ENCODE measurements around the gene ZFHX3. TPM values are rescaled to one million over a fixed set of nuclear protein-coding genes. Genes with fewer than 3 reads are reported as not detected.

Gene ZFHX3
- total and polyA plus RNA-seq, 2 experiments from 2014 or later, result 2.8 to 3.9 TPM

DNA sequence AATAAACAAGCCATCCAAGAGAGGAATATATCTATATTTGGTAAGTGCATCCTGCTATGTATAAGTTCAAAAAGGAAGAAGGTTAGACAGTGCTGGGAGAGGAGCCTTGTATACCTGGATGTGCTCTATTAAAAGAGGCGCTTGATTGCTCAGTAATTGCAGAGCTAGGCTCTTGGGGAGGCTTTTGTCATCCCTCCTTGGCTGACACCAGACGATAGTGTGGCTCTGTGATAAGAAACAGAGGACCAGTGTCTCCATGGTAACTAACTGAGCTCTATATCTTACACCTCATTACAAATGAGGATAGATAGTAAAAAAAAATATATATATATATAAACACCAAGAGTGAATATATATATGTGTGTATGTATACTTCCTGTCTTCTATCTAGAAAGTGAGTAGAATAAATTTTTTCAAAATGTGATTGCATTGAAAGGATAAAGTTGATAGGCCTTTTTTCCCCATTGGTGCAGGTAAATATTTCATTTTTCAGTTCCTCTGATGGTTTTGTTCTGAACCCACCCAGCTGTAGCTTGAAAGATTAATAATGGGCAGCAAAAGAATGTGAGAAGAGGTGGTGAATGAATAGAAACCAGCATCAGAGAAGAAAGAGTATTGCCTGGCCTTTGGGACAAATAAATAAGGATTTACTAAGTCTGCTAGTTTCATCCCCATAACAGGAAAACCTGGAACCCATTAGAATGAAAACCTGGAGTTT, 303.7 kb downstream of the ZFHX3 start:
- H3K79me2 ChIP-seq (ENCODE audit: insufficient read depth), result no peaks in the 10 kb centered on the region
- no peaks in the 10 kb centered on the region for H3F3A ChIP-seq (ENCODE audit: insufficient read depth)
- in situ Hi-C loops (cut with MboI), result no loop called here
- no peak for DNase-seq
- H3K9me3 ChIP-seq (ENCODE audit: low read depth), result no peaks in the 10 kb centered on the region
- TF ChIP-seq EZH2phosphoT487 (IDR thresholded peaks at IDR 0.05; ENCODE audit: insufficient read depth, low read depth) (no peak), EZH2 (IDR thresholded peaks at IDR 0.05; ENCODE audit: insufficient read depth, poor library complexity, severe bottlenecking) (no peak)
- no peaks in the 10 kb centered on the region for H3K36me3 ChIP-seq (ENCODE audit: low read depth)
- no peak overlapping the region for H3K4me2 ChIP-seq (ENCODE audit: unreplicated experiment)
- no peak overlapping the region for H3K4me3 ChIP-seq
- WGBS, 2 experiments (ENCODE audit: low coverage in 1 of 2, low lambda C conversion rate in 2 of 2, missing lambda C conversion rate in 2 of 2), result 83 to 90% methylated on average over 2 of the region's 2 CpGs
- no peaks in the 10 kb centered on the region for H4K20me1 ChIP-seq (ENCODE audit: insufficient read depth)
- H3K27me3 ChIP-seq (replicated peaks; ENCODE audit: insufficient read depth), result no peaks in the 10 kb centered on the region
- H3K9ac ChIP-seq, result no peak overlapping the region
- no peak overlapping the region for H3K27ac ChIP-seq
- H3K9me2 ChIP-seq (ENCODE audit: insufficient read depth), result no peaks in the 10 kb centered on the region
- H2AFZ ChIP-seq, result no peak overlapping the region
- peaks cover 13% of the 10 kb centered on the region for H3K4me1 ChIP-seq (ENCODE audit: insufficient read depth)

DNA sequence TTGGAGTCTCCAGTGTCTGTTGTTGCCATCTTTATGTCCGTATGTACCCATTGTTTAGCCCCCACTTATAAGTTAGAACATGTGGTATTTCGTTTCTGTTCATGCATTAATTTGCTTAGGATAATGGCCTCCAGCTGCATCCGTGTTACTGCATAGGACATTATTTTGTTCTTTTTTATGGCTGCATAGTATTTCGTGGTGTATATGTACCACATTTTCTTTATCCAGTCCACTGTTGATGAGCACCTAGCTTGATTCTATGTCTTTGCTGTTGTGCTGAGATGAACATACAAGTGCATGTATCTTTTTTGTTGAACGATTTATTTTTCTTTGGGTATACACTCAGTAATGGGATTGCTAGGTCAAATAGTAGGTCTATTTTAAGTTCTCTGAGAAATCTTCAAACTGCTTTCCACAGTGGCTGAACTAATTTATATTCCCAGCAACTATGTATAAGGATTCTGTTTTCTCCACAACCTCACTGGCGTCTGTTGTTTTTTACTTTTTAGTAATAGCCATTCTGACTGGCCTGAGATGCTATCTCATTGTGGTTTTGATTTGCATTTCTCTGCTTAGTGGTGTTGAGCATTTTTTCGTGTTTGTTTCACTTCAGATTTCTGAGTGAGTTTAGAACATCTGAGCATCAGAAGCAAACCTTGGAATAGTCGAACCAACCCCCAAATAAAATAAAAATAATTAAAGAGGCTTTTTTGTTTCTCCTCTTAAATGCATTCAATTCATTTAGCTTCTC, 304.7 kb downstream of the ZFHX3 start:
- 80 to 83% methylated on average over 8 of the region's 8 CpGs for WGBS, 2 experiments (ENCODE audit: low coverage in 1 of 2, low lambda C conversion rate in 2 of 2, missing lambda C conversion rate in 2 of 2)
- no peak overlapping the region for H2AFZ ChIP-seq
- no peak overlapping the region for H3K4me2 ChIP-seq (ENCODE audit: unreplicated experiment)
- H4K20me1 ChIP-seq (ENCODE audit: insufficient read depth), result no peaks in the 10 kb centered on the region
- no peaks in the 10 kb centered on the region for H3K27me3 ChIP-seq (replicated peaks; ENCODE audit: insufficient read depth)
- peaks cover 14% of the 10 kb centered on the region for H3K4me1 ChIP-seq (ENCODE audit: insufficient read depth)
- H3K9me3 ChIP-seq (ENCODE audit: low read depth), result no peaks in the 10 kb centered on the region
- no peaks in the 10 kb centered on the region for H3K9me2 ChIP-seq (ENCODE audit: insufficient read depth)
- H3K9ac ChIP-seq, result no peak overlapping the region
- TF ChIP-seq EZH2 (IDR thresholded peaks at IDR 0.05; ENCODE audit: insufficient read depth, poor library complexity, severe bottlenecking) (no peak), EZH2phosphoT487 (IDR thresholded peaks at IDR 0.05; ENCODE audit: insufficient read depth, low read depth) (no peak)
- in situ Hi-C loops (cut with MboI), result no loop called here
- DNase-seq, result no peak
- no peaks in the 10 kb centered on the region for H3K79me2 ChIP-seq (ENCODE audit: insufficient read depth)
- no peak overlapping the region for H3K4me3 ChIP-seq
- H3F3A ChIP-seq (ENCODE audit: insufficient read depth), result no peaks in the 10 kb centered on the region
- no peaks in the 10 kb centered on the region for H3K36me3 ChIP-seq (ENCODE audit: low read depth)
- no peak overlapping the region for H3K27ac ChIP-seq

DNA sequence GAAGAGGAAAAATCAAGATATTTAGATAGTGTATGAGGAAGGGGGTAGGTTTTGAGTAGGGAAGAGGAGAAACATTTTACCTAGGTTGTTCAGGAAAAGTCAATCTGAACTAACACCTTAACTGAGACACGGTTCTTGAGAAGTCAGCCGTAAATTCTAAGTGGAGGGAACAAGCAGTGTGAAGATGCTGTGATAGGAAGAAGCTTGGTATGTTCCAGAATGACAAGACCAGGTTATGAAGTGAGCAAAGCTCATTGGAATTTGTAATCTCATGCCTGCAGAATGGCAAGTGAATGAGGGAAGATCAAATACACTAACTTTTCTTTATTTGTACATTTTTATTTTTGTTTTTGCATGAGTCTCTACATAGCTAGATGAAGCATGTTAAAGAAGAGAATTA, 307.6 kb downstream of the ZFHX3 start:
- WGBS, 2 experiments (ENCODE audit: low coverage in 1 of 2, low lambda C conversion rate in 2 of 2, missing lambda C conversion rate in 2 of 2), result 74 to 75% methylated on average over 2 of the region's 2 CpGs
- H3K27ac ChIP-seq, result no peak overlapping the region
- no peak overlapping the region for H3K4me2 ChIP-seq (ENCODE audit: unreplicated experiment)
- in situ Hi-C loops (cut with MboI), result no loop called here
- H3K9me2 ChIP-seq (ENCODE audit: insufficient read depth), result no peaks in the 10 kb centered on the region
- no peak for TF ChIP-seq EZH2 (IDR thresholded peaks at IDR 0.05; ENCODE audit: insufficient read depth, poor library complexity, severe bottlenecking)
- TF ChIP-seq EZH2phosphoT487 (IDR thresholded peaks at IDR 0.05; ENCODE audit: insufficient read depth, low read depth), result no peak
- no peaks in the 10 kb centered on the region for H4K20me1 ChIP-seq (ENCODE audit: insufficient read depth)
- H3K4me1 ChIP-seq (ENCODE audit: insufficient read depth), result peaks cover 14% of the 10 kb centered on the region
- H3K9ac ChIP-seq, result no peak overlapping the region
- no peaks in the 10 kb centered on the region for H3K36me3 ChIP-seq (ENCODE audit: low read depth)
- H2AFZ ChIP-seq, result no peak overlapping the region
- H3K9me3 ChIP-seq (ENCODE audit: low read depth), result no peaks in the 10 kb centered on the region
- no peak overlapping the region for H3K4me3 ChIP-seq
- no peaks in the 10 kb centered on the region for H3F3A ChIP-seq (ENCODE audit: insufficient read depth)
- no peaks in the 10 kb centered on the region for H3K79me2 ChIP-seq (ENCODE audit: insufficient read depth)
- DNase-seq, result peak; percentile 7
- H3K27me3 ChIP-seq (replicated peaks; ENCODE audit: insufficient read depth), result no peaks in the 10 kb centered on the region

DNA sequence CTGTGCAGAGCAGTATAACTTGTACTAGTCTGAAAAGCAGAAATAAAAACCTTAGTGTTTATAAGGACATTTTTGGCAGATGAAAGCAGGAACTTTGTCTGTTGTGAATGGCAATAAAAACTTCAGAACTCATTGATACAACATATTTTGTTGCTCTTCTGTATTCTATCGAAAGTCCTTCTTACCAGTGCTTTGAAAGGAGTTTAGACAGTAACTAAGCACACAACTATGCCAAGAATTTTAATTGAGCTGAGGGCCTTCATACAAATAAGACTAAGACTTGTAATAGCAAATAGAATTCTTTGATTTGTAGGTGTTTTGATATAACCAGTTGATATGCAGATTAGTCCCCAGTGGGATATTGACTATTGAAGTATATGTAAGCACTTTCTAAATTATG, 308.4 kb downstream of the ZFHX3 start:
- Histone ChIP-seq H3F3A (ENCODE audit: insufficient read depth) (no peaks in the 10 kb centered on the region), H3K4me3 (no peak overlapping the region), H3K4me1 (ENCODE audit: insufficient read depth) (peaks cover 14% of the 10 kb centered on the region), H3K9me2 (ENCODE audit: insufficient read depth) (no peaks in the 10 kb centered on the region), H3K4me2 (ENCODE audit: unreplicated experiment) (no peak overlapping the region), H3K79me2 (ENCODE audit: insufficient read depth) (no peaks in the 10 kb centered on the region), H4K20me1 (ENCODE audit: insufficient read depth) (no peaks in the 10 kb centered on the region), H3K27me3 (replicated peaks; ENCODE audit: insufficient read depth) (no peaks in the 10 kb centered on the region), H3K9ac (no peak overlapping the region), H3K9me3 (ENCODE audit: low read depth) (no peaks in the 10 kb centered on the region), H3K36me3 (ENCODE audit: low read depth) (no peaks in the 10 kb centered on the region), H2AFZ (no peak overlapping the region), H3K27ac (no peak overlapping the region)
- WGBS, 2 experiments (ENCODE audit: low coverage in 1 of 2, low lambda C conversion rate in 2 of 2, missing lambda C conversion rate in 2 of 2), result 20 to 38% methylated on average over 1 of the region's 1 CpG
- in situ Hi-C loops (cut with MboI), result no loop called here
- no peak for TF ChIP-seq EZH2 (IDR thresholded peaks at IDR 0.05; ENCODE audit: insufficient read depth, poor library complexity, severe bottlenecking)
- no peak for TF ChIP-seq EZH2phosphoT487 (IDR thresholded peaks at IDR 0.05; ENCODE audit: insufficient read depth, low read depth)
- peak; percentile 35 for DNase-seq

Measured in GM23248 (cell line).